GM23248 (cell line): Measurements from ENCODE around the gene UGGT1. TPM values are rescaled to one million over a fixed set of nuclear protein-coding genes. Genes with fewer than 3 reads are reported as not detected.
"Not testable (repeated sequence)": the region's sequence is repeated elsewhere in the genome, so short reads cannot be mapped to it uniquely, and the experiment has no call there.

Experiments used
- DNase-seq: peaks from one replicate; pipeline ENCODE4 v3.0.0-alpha.2; 2015
- H2AFZ ChIP-seq: fragments of 200-600 bp; sonication (generic); 2 replicates; pipeline ENCODE4 v1.6.1; 2016; ENCODE audit warnings: antibody characterized with exemption
- H3F3A ChIP-seq: fragments of 200-600 bp; sonication (generic); 2 replicates; pipeline ENCODE4 v1.6.1; 2016; ENCODE audit warnings: mild to moderate bottlenecking, antibody characterized with exemption, mixed run types; ENCODE audit not compliant: insufficient read depth
- H3K27ac ChIP-seq: fragments of 200-600 bp; sonication (generic); 2 replicates; pipeline ENCODE4 v1.5.1; 2016; ENCODE audit warnings: mild to moderate bottlenecking
- H3K27me3 ChIP-seq: fragments of 200-600 bp; sonication (generic); replicated peaks from 2 replicates; pipeline ENCODE4 v1.6.1; 2016; ENCODE audit warnings: mild to moderate bottlenecking; ENCODE audit not compliant: insufficient read depth
- H3K36me3 ChIP-seq: fragments of 200-600 bp; sonication (generic); 2 replicates; pipeline ENCODE4 v1.6.1; 2016; ENCODE audit warnings: low read depth, mild to moderate bottlenecking
- H3K4me1 ChIP-seq: fragments of 200-600 bp; sonication (generic); 2 replicates; pipeline ENCODE4 v1.6.1; 2016; ENCODE audit warnings: mild to moderate bottlenecking; ENCODE audit not compliant: insufficient read depth
- H3K4me2 ChIP-seq: fragments of 200-600 bp; sonication (generic); one replicate; pipeline ENCODE4 v1.6.1; 2016; ENCODE audit warnings: mild to moderate bottlenecking; ENCODE audit not compliant: unreplicated experiment
- H3K4me3 ChIP-seq: fragments of 200-600 bp; sonication (generic); 2 replicates; pipeline ENCODE4 v1.5.1; 2016; ENCODE audit warnings: mild to moderate bottlenecking
- H3K79me2 ChIP-seq: fragments of 200-600 bp; sonication (generic); 2 replicates; pipeline ENCODE4 v1.6.1; 2016; ENCODE audit warnings: mild to moderate bottlenecking; ENCODE audit not compliant: insufficient read depth
- H3K9ac ChIP-seq: fragments of 200-600 bp; sonication (generic); 2 replicates; pipeline ENCODE4 v1.6.1; 2016; ENCODE audit warnings: mild to moderate bottlenecking
- H3K9me2 ChIP-seq: fragments of 200-600 bp; sonication (generic); 2 replicates; pipeline ENCODE4 v1.6.1; 2016; ENCODE audit warnings: mixed run types, mild to moderate bottlenecking, moderate library complexity; ENCODE audit not compliant: insufficient read depth
- H3K9me3 ChIP-seq: fragments of 200-600 bp; sonication (generic); one replicate; pipeline ENCODE4 v1.6.1; 2017; ENCODE audit warnings: low read depth
- H4K20me1 ChIP-seq: fragments of 200-600 bp; sonication (generic); 2 replicates; pipeline ENCODE4 v1.6.0; 2016; ENCODE audit not compliant: insufficient read depth
- EZH2 ChIP-seq: fragments of 200-600 bp; sonication (generic); IDR thresholded peaks from 2 replicates; pipeline ENCODE4 v1.6.1; 2018; ENCODE audit warnings: antibody characterized with exemption, mild to moderate bottlenecking; ENCODE audit not compliant: insufficient read depth, poor library complexity, severe bottlenecking
- EZH2phosphoT487 ChIP-seq: fragments of 200-600 bp; sonication (generic); IDR thresholded peaks from 2 replicates; pipeline ENCODE4 v1.6.1; 2018; ENCODE audit warnings: antibody characterized with exemption, moderate library complexity, mild to moderate bottlenecking, low read depth; ENCODE audit not compliant: insufficient read depth
- WGBS, 2 experiments: methylation state at CpG; one replicate each; pipeline ENCODE4 v1.1.6; 2015 to 2017; ENCODE audit warnings: low lambda C conversion rate in 2 of 2, low coverage in 1 of 2; ENCODE audit errors: missing lambda C conversion rate in 2 of 2; 5-methylcytosine and 5-hydroxymethylcytosine counted together
- in situ Hi-C: fragments of 300-500 bp; cut with MboI; formaldehyde crosslinking; loops from 2 replicates; pipeline ENCODE4 v1.15.0; 2020
- polyA plus RNA-seq: library from polyadenylated mRNA; unstranded; fragments of >200 nt; fragmentation: Nextera tagmentation; extraction: Ambion mirVana; gene quantifications from 2 replicates; pipeline ENCODE4 v1.2.1, GENCODE V29; 2016
- total RNA-seq: library from RNA; depleted of rRNA; stranded (reverse); fragments of >200 nt; shearing (Covaris generic); gene quantifications from 2 replicates; pipeline ENCODE4 v1.2.3, GENCODE V29; 2014

Gene UGGT1
- total and polyA plus RNA-seq, 2 experiments from 2014 or later: 16.9 to 53.6 TPM

GRCh38 chr2:128206245-128206644 lies 115.2 kb downstream of the UGGT1 start:
- no peak overlapping the region for H3K27ac ChIP-seq
- no peaks in the 10 kb centered on the region for H3K9me2 ChIP-seq
- no peaks in the 10 kb centered on the region for H3K4me1 ChIP-seq
- H3K9ac ChIP-seq: no peak overlapping the region
- no peaks in the 10 kb centered on the region for H3K79me2 ChIP-seq
- H3K4me2 ChIP-seq: no peak overlapping the region
- WGBS, 2 experiments: 41 to 46% methylated on average over 3 of the region's 3 CpGs
- no peaks in the 10 kb centered on the region for H4K20me1 ChIP-seq
- H3F3A ChIP-seq: no peaks in the 10 kb centered on the region
- DNase-seq: no peak
- no peak overlapping the region for H3K4me3 ChIP-seq
- in situ Hi-C loops: no loop called here
- no peak for TF ChIP-seq EZH2phosphoT487
- no peak for TF ChIP-seq EZH2
- 0 out of 2 replicates have a peak, but pooled peaks cover 5% of the 10 kb centered on the region for H3K27me3 ChIP-seq
- no peak overlapping the region for H2AFZ ChIP-seq
- no peaks in the 10 kb centered on the region for H3K9me3 ChIP-seq
- H3K36me3 ChIP-seq: no peaks in the 10 kb centered on the region

DNA sequence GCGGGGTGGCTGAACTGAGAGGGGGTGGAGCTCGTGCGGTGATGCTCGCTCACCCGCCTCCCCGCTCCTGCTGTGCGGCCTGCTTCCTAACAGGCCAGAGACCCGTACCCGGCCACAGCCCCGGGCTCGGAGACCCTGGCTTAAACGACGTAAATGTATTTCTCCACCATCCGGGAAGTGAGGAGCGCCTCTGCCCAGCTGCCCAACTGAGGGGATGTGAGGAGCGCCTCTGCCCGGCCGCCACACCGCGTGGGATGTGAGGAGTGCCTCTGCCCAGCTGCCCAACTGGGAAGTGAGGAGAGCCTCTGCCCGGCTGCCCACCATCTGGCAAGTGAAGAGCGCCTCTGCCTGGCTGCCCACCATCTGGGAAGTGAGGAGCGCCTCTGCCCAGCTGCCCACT lies 117.0 kb downstream of the UGGT1 start:
- Histone ChIP-seq H3K4me1 (no peaks in the 10 kb centered on the region), H3K9ac (no peak overlapping the region), H3K79me2 (no peaks in the 10 kb centered on the region), H4K20me1 (no peaks in the 10 kb centered on the region), H2AFZ (no peak overlapping the region), H3K27ac (no peak overlapping the region), H3F3A (no peaks in the 10 kb centered on the region), H3K9me2 (no peaks in the 10 kb centered on the region), H3K4me3 (no peak overlapping the region), H3K9me3 (no peaks in the 10 kb centered on the region), H3K4me2 (no peak overlapping the region), H3K27me3 (0 out of 2 replicates have a peak, but pooled peaks cover 5% of the 10 kb centered on the region), H3K36me3 (no peaks in the 10 kb centered on the region)
- WGBS, 2 experiments: 83 to 94% methylated on average over 14 to 23 of the region's 23 CpGs
- DNase-seq: no peak
- no peak for TF ChIP-seq EZH2phosphoT487
- in situ Hi-C loops: no loop called here

DNA sequence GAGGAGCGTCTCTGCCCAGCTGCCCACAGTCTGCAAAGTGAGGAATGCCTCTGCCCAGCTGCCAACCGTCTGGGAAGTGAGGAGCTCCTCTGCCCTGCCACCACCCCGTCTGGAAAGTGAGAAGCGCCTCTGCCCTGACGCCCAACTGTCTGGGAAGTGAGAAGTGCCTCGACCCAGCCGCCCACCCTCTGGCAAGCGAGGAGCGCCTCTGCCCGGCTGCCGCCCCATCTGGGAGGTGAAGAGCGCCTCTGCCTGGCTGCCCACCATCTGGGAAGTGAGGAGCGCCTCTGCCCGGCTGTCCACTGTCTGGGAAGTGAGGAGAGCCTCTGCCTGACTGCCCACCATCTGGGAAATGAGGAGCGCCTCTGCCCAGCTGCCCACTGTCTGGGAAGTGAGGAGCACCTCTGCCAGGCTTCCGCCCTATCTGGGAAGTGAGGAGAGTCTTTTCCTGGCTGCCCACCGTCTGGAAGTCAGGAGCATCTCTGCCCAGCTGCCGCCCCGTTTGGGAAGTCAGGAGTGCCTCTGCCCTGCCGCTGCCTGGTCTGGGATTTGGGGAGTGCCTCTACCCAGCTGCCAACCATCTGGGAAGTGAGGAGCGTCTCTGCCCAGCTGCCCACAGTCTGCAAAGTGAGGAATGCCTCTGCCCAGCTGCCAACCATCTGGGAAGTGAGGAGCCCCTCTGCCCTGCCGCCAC lies 117.8 kb downstream of the UGGT1 start:
- H3K4me3 ChIP-seq, H3K27ac ChIP-seq, H3K4me1 ChIP-seq, DNase-seq, H3K9ac ChIP-seq, H4K20me1 ChIP-seq, H3K9me2 ChIP-seq, H2AFZ ChIP-seq, H3F3A ChIP-seq, in situ Hi-C loops, H3K36me3 ChIP-seq, H3K79me2 ChIP-seq, H3K27me3 ChIP-seq, H3K9me3 ChIP-seq, H3K4me2 ChIP-seq: not testable (repeated sequence)
- WGBS, 2 experiments: 65 to 66% methylated on average over 18 to 20 of the region's 22 CpGs

- no peak for TF ChIP-seq EZH2phosphoT487
- no peak for TF ChIP-seq EZH2
- Histone ChIP-seq H3K4me2 (no peak overlapping the region), H2AFZ (no peak overlapping the region), H3K27ac (no peak overlapping the region), H3K9ac (no peak overlapping the region), H3F3A (no peaks in the 10 kb centered on the region), H3K9me3 (no peaks in the 10 kb centered on the region), H3K36me3 (no peaks in the 10 kb centered on the region), H3K9me2 (no peaks in the 10 kb centered on the region), H3K4me3 (no peak overlapping the region), H3K79me2 (no peaks in the 10 kb centered on the region), H3K27me3 (no peaks in the 10 kb centered on the region), H4K20me1 (no peaks in the 10 kb centered on the region), H3K4me1 (no peaks in the 10 kb centered on the region)
- WGBS, 2 experiments: 63% methylated on average over 13 to 14 of the region's 14 CpGs
- no peak for DNase-seq
- in situ Hi-C loops: no loop called here
Observed at GRCh38 chr2:128214251-128214650, 123.3 kb downstream of the UGGT1 start.
